ENCODE data around the gene UBE2G1. TPM values are rescaled to one million over a fixed set of nuclear protein-coding genes. Genes with fewer than 3 reads are reported as not detected.

Gene UBE2G1
- total RNA-seq, 1 donor from 2014 or later, result 66.6 TPM

DNA sequence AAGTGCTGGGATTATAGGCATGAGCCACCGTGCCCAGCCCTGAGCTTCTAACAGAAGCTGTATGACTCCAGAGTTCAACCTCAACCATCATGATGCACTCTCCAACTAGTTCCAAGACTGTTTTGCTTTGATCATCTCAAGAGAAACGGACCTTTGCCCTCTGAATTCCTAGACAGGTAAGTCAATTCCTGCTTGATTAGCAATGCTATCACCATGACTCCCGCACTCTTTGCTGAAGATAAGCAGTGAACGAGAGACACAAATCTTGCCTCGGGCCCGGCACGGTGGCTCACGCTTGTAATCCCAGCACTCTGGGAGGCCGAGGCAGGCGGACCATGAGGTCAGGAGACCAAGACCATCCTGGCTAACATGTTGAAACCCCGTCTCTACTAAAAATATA lies 124.9 kb downstream of the UBE2G1 start:
- Mint-ChIP-seq H3K4me1 (peaks cover 6% of the 10 kb centered on the region), H3K27me3 (no peaks in the 10 kb centered on the region), H3K27ac (no peak overlapping the region), H3K9me3 (no peaks in the 10 kb centered on the region), H3K4me3 (no peak overlapping the region), H3K36me3 (ENCODE audit: low read depth) (peaks cover 53% of the 10 kb centered on the region)
- ChIA-PET CTCF (no interaction called here), POLR2A (no interaction called here)
- intact Hi-C loops (cut with micrococcal nuclease), result no loop called here
- DNase-seq (no peak), ATAC-seq (ENCODE audit: low read depth) (no peak)
- TF ChIP-seq, protein P1, sequence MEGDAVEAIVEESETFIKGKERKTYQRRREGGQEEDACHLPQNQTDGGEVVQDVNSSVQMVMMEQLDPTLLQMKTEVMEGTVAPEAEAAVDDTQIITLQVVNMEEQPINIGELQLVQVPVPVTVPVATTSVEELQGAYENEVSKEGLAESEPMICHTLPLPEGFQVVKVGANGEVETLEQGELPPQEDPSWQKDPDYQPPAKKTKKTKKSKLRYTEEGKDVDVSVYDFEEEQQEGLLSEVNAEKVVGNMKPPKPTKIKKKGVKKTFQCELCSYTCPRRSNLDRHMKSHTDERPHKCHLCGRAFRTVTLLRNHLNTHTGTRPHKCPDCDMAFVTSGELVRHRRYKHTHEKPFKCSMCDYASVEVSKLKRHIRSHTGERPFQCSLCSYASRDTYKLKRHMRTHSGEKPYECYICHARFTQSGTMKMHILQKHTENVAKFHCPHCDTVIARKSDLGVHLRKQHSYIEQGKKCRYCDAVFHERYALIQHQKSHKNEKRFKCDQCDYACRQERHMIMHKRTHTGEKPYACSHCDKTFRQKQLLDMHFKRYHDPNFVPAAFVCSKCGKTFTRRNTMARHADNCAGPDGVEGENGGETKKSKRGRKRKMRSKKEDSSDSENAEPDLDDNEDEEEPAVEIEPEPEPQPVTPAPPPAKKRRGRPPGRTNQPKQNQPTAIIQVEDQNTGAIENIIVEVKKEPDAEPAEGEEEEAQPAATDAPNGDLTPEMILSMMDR (IDR thresholded peaks at IDR 0.05), result no peak

DNA sequence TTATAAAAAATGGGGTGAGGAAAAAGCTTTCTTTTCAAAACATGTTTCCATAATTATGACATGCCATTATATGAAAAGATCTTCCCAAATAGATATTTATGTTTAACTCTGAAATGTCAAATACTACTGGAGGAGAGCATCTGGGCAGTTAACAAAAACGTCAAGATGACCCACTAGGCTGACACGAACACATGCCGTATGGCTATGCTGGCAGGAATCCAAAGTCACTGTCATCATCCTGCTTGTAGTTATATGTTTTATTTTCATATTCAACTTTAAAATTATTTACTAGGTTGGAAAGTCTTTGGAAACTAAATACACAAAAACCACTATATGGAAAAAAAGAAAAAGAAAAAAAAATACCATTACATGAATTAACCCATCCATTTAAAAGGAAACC lies 130.0 kb downstream of the UBE2G1 start:
- Mint-ChIP-seq H3K27me3 (no peaks in the 10 kb centered on the region), H3K36me3 (ENCODE audit: low read depth) (peaks cover 65% of the 10 kb centered on the region), H3K27ac (no peak overlapping the region), H3K4me1 (no peaks in the 10 kb centered on the region), H3K9me3 (no peaks in the 10 kb centered on the region), H3K4me3 (no peak overlapping the region)
- intact Hi-C loops (cut with micrococcal nuclease), result no loop called here
- CTCF ChIA-PET, result no interaction called here
- ATAC-seq (ENCODE audit: low read depth) (no peak), DNase-seq (no peak)
- TF ChIP-seq, protein P1 (IDR thresholded peaks at IDR 0.05), result no peak
- POLR2A ChIA-PET, result no interaction called here

DNA sequence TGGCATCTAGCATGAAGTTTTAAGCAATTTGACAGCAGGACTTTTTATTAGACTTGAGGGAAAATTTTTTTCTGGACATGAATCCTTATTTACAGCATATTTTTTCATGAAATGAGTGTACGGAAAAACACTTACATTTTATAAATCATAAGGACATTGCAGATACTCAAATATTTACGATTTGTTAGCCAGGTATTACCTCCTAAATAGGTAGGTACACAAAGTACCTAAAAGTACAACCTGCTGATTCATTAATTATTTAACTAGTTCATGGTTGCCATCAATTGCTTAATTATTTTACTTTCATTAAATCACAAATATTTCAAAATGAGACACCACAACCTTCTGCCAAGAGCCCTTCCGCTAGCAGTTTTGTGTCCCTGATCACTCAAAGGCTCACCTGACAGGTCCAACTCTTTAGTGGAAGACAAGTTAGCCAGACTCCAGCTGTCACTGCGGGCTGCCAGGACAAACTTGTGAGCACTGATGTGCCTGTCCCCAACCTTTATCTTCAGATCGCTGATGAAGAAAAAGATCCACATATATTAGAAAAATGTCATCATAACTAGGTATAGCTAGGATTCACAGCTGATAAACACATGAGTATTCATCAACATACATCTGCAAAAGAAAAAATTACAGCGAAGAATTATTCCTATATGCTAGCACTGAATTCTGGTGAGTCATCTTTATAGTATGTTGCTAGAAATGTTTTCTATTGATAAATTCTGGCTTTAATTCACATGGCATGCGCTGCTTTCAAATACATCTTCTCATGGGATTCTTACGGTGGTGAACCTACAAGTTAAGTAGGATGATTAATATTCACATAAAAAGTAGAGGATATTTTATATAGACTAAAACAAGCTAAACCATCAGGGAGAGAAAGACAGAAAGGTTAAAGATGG lies 130.8 kb downstream of the UBE2G1 start:
- POLR2A ChIA-PET, result no interaction called here

DNA sequence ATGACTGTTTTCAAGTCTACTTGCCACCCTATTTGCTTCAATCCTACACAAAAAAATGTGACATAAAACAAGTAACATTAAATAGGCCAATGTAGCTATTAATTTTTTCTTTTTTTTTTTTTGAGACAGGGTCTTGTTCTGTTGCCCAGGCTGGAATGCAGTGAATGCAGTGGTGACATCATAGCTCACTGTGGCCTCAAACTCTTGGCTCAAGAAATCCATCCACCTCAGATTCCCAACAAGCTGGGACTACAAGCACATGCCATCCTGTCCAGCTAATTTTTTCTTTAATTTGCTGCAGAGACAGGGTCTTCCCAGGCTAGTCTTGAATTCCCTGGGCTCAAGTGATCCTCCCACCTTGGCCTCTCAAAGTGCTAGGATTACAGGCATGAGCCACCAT lies 132.1 kb downstream of the UBE2G1 start:
- POLR2A ChIA-PET, result no interaction called here
- Mint-ChIP-seq H3K36me3 (ENCODE audit: low read depth) (peaks cover 64% of the 10 kb centered on the region), H3K4me1 (no peaks in the 10 kb centered on the region), H3K27me3 (no peaks in the 10 kb centered on the region), H3K4me3 (no peak overlapping the region), H3K27ac (no peak overlapping the region), H3K9me3 (no peaks in the 10 kb centered on the region)
- CTCF ChIA-PET, result interaction anchor here (0.7 kb wide), 1 partner anchor 14 kb away, joined by 3 read pairs; no protein-coding TSS in a partner anchor
- no peak for ATAC-seq (ENCODE audit: low read depth)
- DNase-seq, result no peak
- TF ChIP-seq, protein P1 (IDR thresholded peaks at IDR 0.05), result no peak
- intact Hi-C loops (cut with micrococcal nuclease), result no loop called here

More for the DNA sequence above, 130.8 kb downstream of the UBE2G1 start:
- Mint-ChIP-seq H3K4me1 (no peaks in the 10 kb centered on the region), H3K9me3 (no peaks in the 10 kb centered on the region), H3K36me3 (ENCODE audit: low read depth) (peaks cover 64% of the 10 kb centered on the region), H3K4me3 (no peak overlapping the region), H3K27me3 (no peaks in the 10 kb centered on the region), H3K27ac (no peak overlapping the region)
- TF ChIP-seq, protein P1 (IDR thresholded peaks at IDR 0.05), result no peak
- CTCF ChIA-PET, result no interaction called here
- ATAC-seq (ENCODE audit: low read depth) (no peak), DNase-seq (no peak)
- intact Hi-C loops (cut with micrococcal nuclease), result no loop called here

DNA sequence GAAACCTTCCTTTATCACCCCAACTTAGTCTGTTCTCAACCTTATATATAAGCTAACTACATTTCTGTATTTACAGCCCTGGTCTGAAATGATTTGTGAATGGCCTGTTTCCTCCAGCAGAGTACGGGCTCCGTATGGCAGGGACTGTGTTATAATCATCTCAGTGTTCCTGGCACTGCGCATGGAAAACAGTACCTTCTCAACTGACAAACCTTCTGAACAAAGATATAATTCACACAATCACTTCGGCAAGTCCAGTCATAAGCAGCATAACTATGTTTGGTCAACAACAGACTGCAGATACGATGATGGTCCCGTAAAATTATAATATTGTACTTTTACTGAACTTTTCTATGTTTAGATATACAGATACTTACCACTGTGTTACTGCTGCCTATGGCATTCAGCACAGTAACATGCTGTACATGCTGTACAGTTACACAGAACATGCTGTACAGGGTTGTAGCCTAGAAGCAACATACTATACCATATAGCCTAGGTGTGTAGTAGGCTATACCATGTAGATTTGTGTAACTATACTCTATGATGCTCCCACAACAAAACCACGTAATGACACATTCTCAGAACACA lies 132.7 kb downstream of the UBE2G1 start:
- DNase-seq (no peak), ATAC-seq (ENCODE audit: low read depth) (no peak)
- ChIA-PET POLR2A (no interaction called here), CTCF (interaction anchor here (0.7 kb wide), 1 partner anchor 14 kb away, joined by 3 read pairs; no protein-coding TSS in a partner anchor)
- Mint-ChIP-seq H3K36me3 (ENCODE audit: low read depth) (peaks cover 60% of the 10 kb centered on the region), H3K27ac (no peak overlapping the region), H3K4me1 (no peaks in the 10 kb centered on the region), H3K27me3 (no peaks in the 10 kb centered on the region), H3K9me3 (no peaks in the 10 kb centered on the region), H3K4me3 (no peak overlapping the region)
- intact Hi-C loops (cut with micrococcal nuclease), result no loop called here
- TF ChIP-seq, protein P1 (IDR thresholded peaks at IDR 0.05), result no peak

Data from activated B cell treated with CpG ODN at 0.5 μM for 24 hours (primary cell).